ENCODE data around the gene TNS3. TPM values are rescaled to one million over a fixed set of nuclear protein-coding genes. Genes with fewer than 3 reads are reported as not detected.

TNS3 gene
- total and polyA plus RNA-seq, 2 of the 13 experiments (the other 11 are each of a cell fraction or from before 2014, with no cell fraction given), result 52.9 to 55.7 TPM

DNA sequence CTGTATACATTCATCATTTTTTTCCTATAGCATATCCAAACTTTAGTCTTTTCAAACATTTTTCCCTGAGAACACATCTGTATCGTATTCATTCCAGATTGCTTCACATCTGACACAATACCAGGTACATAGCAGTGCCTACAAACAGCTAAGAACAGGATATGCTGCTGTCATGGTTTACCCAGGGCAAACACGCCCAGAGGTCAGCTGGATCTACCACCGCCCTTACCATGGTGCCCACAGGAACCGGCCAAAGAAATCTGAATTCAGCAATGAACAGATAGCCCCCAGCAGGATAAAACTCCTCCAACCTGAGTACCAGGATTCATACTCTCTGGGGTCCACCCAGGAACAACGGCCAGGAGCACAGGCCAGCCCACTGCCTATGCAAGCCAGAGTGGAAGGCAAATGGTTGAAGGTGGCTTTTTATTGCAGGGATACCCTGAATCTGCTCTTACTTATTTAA is 43.0 kb downstream of the TNS3 start (continued):
- TF ChIP-seq, protein P1, sequence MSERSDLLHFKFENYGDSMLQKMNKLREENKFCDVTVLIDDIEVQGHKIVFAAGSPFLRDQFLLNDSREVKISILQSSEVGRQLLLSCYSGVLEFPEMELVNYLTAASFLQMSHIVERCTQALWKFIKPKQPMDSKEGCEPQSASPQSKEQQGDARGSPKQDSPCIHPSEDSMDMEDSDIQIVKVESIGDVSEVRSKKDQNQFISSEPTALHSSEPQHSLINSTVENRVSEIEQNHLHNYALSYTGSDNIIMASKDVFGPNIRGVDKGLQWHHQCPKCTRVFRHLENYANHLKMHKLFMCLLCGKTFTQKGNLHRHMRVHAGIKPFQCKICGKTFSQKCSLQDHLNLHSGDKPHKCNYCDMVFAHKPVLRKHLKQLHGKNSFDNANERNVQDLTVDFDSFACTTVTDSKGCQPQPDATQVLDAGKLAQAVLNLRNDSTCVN (CRISPR knock-in tag; IDR thresholded peaks at IDR 0.05; ENCODE audit: borderline replicate concordance), result no peak
- TF ChIP-seq AKAP8 (CRISPR knock-in tag; IDR thresholded peaks at IDR 0.05), result no peak
- TF ChIP-seq TSC22D2 (CRISPR knock-in tag; IDR thresholded peaks at IDR 0.05; ENCODE audit: borderline replicate concordance), result no peak
- TF ChIP-seq CENPT (CRISPR knock-in tag; IDR thresholded peaks at IDR 0.05; ENCODE audit: low read depth), result no peak
- no peak for TF ChIP-seq ZNF496 (CRISPR knock-in tag; IDR thresholded peaks at IDR 0.05; ENCODE audit: insufficient replicate concordance)
- no peak for TF ChIP-seq MTA3 (CRISPR knock-in tag; IDR thresholded peaks at IDR 0.05)
- no peak for TF ChIP-seq ATF7-NPFF (CRISPR knock-in tag; IDR thresholded peaks at IDR 0.05; ENCODE audit: low read depth)
- TF ChIP-seq HDAC6 (IDR thresholded peaks at IDR 0.05; ENCODE audit: low read depth, low read length), result no peak
- TF ChIP-seq, protein P2, sequence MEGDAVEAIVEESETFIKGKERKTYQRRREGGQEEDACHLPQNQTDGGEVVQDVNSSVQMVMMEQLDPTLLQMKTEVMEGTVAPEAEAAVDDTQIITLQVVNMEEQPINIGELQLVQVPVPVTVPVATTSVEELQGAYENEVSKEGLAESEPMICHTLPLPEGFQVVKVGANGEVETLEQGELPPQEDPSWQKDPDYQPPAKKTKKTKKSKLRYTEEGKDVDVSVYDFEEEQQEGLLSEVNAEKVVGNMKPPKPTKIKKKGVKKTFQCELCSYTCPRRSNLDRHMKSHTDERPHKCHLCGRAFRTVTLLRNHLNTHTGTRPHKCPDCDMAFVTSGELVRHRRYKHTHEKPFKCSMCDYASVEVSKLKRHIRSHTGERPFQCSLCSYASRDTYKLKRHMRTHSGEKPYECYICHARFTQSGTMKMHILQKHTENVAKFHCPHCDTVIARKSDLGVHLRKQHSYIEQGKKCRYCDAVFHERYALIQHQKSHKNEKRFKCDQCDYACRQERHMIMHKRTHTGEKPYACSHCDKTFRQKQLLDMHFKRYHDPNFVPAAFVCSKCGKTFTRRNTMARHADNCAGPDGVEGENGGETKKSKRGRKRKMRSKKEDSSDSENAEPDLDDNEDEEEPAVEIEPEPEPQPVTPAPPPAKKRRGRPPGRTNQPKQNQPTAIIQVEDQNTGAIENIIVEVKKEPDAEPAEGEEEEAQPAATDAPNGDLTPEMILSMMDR (CRISPR knock-in tag; IDR thresholded peaks at IDR 0.05), result no peak
- TF ChIP-seq, protein P3, sequence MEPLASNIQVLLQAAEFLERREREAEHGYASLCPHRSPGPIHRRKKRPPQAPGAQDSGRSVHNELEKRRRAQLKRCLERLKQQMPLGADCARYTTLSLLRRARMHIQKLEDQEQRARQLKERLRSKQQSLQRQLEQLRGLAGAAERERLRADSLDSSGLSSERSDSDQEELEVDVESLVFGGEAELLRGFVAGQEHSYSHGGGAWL (CRISPR knock-in tag; IDR thresholded peaks at IDR 0.05), result no peak
- TF ChIP-seq MTF1 (CRISPR knock-in tag; IDR thresholded peaks at IDR 0.05), result peak; percentile 33; the same call in 1 of the 2 replicates
- TF ChIP-seq ZNF3 (CRISPR knock-in tag; IDR thresholded peaks at IDR 0.05), result no peak
- no peak for TF ChIP-seq SMARCE1 (IDR thresholded peaks at IDR 0.05; ENCODE audit: borderline replicate concordance)
- TF ChIP-seq, protein P4, sequence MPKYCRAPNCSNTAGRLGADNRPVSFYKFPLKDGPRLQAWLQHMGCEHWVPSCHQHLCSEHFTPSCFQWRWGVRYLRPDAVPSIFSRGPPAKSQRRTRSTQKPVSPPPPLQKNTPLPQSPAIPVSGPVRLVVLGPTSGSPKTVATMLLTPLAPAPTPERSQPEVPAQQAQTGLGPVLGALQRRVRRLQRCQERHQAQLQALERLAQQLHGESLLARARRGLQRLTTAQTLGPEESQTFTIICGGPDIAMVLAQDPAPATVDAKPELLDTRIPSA (CRISPR knock-in tag; IDR thresholded peaks at IDR 0.05; ENCODE audit: borderline replicate concordance), result no peak
- TF ChIP-seq, protein P5, sequence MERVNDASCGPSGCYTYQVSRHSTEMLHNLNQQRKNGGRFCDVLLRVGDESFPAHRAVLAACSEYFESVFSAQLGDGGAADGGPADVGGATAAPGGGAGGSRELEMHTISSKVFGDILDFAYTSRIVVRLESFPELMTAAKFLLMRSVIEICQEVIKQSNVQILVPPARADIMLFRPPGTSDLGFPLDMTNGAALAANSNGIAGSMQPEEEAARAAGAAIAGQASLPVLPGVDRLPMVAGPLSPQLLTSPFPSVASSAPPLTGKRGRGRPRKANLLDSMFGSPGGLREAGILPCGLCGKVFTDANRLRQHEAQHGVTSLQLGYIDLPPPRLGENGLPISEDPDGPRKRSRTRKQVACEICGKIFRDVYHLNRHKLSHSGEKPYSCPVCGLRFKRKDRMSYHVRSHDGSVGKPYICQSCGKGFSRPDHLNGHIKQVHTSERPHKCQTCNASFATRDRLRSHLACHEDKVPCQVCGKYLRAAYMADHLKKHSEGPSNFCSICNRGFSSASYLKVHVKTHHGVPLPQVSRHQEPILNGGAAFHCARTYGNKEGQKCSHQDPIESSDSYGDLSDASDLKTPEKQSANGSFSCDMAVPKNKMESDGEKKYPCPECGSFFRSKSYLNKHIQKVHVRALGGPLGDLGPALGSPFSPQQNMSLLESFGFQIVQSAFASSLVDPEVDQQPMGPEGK (CRISPR knock-in tag; IDR thresholded peaks at IDR 0.05), result peak; percentile 73
- no peak for TF ChIP-seq KLF11 (CRISPR knock-in tag; IDR thresholded peaks at IDR 0.05)
- no peak for TF ChIP-seq KMT2B (CRISPR knock-in tag; IDR thresholded peaks at IDR 0.05)
- no peak; a peak in 1 of 4 replicates for TF ChIP-seq KLF16 (CRISPR knock-in tag; IDR thresholded peaks at IDR 0.05)
- TF ChIP-seq MED13 (CRISPR knock-in tag; IDR thresholded peaks at IDR 0.05), result no peak; the same call in 1 of the 2 replicates
- no peak for TF ChIP-seq FLYWCH1 (CRISPR knock-in tag; IDR thresholded peaks at IDR 0.05)
- TF ChIP-seq ZNF83 (CRISPR knock-in tag; IDR thresholded peaks at IDR 0.05; ENCODE audit: borderline replicate concordance), result no peak
- no peak for TF ChIP-seq ZNF7 (CRISPR knock-in tag; IDR thresholded peaks at IDR 0.05)
- no peak for TF ChIP-seq ZC3H13 (CRISPR knock-in tag; IDR thresholded peaks at IDR 0.05)
- TF ChIP-seq CBX1 (IDR thresholded peaks at IDR 0.05; ENCODE audit: low read depth), result no peak
- peak; percentile 59; the same call in 1 of the 2 replicates for TF ChIP-seq FOXK1 (CRISPR knock-in tag; IDR thresholded peaks at IDR 0.05; ENCODE audit: borderline replicate concordance, low read depth)
- no peak for TF ChIP-seq SETDB1 (CRISPR knock-in tag; IDR thresholded peaks at IDR 0.05; ENCODE audit: borderline replicate concordance)
- peak; percentile 51; the same call in 1 of the 3 replicates for TF ChIP-seq MXI1 (IDR thresholded peaks at IDR 0.05; ENCODE audit: borderline replicate concordance, low read depth, low read length)

All from HepG2 (cell line).